Lower leg skin (tissue), 3 donors: ENCODE data around the gene USP13.

ENCODE experiments used
- POLR2A ChIP-seq, 2 donors: fragments of 450-650 bp; IDR thresholded peaks; one replicate each; pipeline ENCODE4 v1.6.1; 2016 to 2017; ENCODE audit warnings: antibody characterized with exemption in 2 of 2, mild to moderate bottlenecking in 1 of 2, moderate library complexity in 1 of 2
- TF ChIP-seq, protein P1 (sequence below), 3 donors: fragments of 450-650 bp; IDR thresholded peaks; one replicate each; pipeline ENCODE4 v1.5.1; 2016; ENCODE audit warnings: antibody characterized with exemption in 3 of 3, mild to moderate bottlenecking in 3 of 3, moderate library complexity in 2 of 3

DNA sequence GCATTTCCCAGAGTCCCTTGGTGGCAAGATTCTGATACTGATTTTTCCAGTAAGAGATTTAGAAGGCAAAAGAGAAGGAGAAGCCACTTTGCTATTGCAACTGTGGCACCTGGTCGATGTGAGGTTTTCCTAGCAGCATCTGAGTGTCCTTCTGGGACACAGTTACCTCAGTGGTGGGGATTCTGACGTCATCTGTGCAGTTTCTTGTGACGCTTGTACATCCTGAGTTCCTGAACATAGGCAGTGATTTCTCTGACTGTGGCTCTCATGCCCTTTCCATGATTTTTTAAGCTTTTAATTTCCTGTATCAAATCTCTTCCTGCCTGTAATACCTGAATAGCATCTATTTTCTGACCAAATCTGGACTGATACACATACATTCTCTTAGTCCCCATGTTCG, 8.9 kb downstream of the USP13 start:
- no peak for TF ChIP-seq POLR2A (IDR thresholded peaks at IDR 0.05)
- TF ChIP-seq, protein P1, sequence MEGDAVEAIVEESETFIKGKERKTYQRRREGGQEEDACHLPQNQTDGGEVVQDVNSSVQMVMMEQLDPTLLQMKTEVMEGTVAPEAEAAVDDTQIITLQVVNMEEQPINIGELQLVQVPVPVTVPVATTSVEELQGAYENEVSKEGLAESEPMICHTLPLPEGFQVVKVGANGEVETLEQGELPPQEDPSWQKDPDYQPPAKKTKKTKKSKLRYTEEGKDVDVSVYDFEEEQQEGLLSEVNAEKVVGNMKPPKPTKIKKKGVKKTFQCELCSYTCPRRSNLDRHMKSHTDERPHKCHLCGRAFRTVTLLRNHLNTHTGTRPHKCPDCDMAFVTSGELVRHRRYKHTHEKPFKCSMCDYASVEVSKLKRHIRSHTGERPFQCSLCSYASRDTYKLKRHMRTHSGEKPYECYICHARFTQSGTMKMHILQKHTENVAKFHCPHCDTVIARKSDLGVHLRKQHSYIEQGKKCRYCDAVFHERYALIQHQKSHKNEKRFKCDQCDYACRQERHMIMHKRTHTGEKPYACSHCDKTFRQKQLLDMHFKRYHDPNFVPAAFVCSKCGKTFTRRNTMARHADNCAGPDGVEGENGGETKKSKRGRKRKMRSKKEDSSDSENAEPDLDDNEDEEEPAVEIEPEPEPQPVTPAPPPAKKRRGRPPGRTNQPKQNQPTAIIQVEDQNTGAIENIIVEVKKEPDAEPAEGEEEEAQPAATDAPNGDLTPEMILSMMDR (IDR thresholded peaks at IDR 0.05): no peak
